SK-N-SH treated with all-trans-retinoic acid at 6 μM for 48 hours (cell line): ENCODE measurements around the gene HCFC1.

Source experiments
- TCF4 ChIP-seq: fragments of 250-450 bp; sonication (Bioruptor Pico); IDR thresholded peaks from 2 replicates; pipeline ENCODE4 v1.8.0; 2021; ENCODE audit warnings: mild to moderate bottlenecking, moderate library complexity, borderline replicate concordance
- TF ChIP-seq, protein P1 (sequence below): fragments of 250-450 bp; sonication (Bioruptor Pico); IDR thresholded peaks from 2 replicates; pipeline ENCODE4 v1.5.0; 2020; ENCODE audit warnings: mild to moderate bottlenecking, moderate library complexity

DNA sequence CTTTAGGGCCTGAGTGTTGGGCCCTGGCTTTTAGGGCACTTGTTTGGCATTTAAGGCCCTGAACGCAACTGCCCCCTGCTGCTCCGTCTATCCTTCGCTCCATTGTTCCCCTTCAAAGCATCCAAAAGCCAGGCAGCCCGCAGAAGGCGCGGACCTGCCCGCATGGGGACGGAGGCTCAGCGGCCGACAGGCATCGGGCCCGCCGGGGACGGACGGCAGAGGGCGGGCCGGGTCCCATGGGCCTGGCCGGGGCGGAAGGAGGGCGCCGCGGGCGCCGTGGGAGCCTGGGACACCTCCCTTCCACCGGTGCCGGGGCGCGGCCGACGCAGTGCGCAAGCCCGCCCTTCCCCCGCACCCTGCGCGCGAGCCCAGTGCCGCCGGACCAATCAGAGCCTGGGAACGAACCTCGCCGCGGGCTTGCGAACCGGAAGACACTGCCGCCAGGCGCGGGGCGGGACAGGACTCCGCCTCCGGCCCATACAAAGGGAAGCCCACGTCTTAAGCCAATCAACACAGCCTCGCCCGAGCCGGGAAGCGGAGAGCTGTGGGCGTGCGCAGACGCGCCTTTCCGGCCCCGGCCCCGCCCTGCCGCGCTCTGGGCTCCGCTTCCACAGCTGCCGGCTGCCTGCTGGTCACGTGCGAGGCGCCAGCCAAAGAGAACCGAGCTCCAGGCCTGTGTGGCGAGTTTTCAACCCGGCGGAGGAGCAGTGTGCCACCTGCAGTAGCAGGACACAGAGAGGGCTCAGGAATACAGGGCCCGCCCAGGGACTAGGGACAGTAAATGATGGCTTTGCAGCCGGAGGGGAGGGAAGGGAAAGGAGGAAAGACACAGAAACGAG, 43.5 kb downstream of the HCFC1 start:
- TF ChIP-seq, protein P1, sequence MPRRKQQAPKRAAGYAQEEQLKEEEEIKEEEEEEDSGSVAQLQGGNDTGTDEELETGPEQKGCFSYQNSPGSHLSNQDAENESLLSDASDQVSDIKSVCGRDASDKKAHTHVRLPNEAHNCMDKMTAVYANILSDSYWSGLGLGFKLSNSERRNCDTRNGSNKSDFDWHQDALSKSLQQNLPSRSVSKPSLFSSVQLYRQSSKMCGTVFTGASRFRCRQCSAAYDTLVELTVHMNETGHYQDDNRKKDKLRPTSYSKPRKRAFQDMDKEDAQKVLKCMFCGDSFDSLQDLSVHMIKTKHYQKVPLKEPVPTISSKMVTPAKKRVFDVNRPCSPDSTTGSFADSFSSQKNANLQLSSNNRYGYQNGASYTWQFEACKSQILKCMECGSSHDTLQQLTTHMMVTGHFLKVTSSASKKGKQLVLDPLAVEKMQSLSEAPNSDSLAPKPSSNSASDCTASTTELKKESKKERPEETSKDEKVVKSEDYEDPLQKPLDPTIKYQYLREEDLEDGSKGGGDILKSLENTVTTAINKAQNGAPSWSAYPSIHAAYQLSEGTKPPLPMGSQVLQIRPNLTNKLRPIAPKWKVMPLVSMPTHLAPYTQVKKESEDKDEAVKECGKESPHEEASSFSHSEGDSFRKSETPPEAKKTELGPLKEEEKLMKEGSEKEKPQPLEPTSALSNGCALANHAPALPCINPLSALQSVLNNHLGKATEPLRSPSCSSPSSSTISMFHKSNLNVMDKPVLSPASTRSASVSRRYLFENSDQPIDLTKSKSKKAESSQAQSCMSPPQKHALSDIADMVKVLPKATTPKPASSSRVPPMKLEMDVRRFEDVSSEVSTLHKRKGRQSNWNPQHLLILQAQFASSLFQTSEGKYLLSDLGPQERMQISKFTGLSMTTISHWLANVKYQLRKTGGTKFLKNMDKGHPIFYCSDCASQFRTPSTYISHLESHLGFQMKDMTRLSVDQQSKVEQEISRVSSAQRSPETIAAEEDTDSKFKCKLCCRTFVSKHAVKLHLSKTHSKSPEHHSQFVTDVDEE (CRISPR knock-in tag), result 0 out of 2 replicates have a peak, but pooled peaks have one; percentile 28
- TF ChIP-seq TCF4 (CRISPR knock-in tag), result no peak
